OCI-LY7 (cell line): ENCODE results near the gene MACF1.

Experiments
- CTCF ChIP-seq: fragments of 200-600 bp; sonication (generic); conservative IDR thresholded peaks from 2 replicates; pipeline ENCODE4 v1.5.1; 2014; ENCODE audit warnings: mild to moderate bottlenecking, antibody characterized with exemption, low read length, moderate library complexity, mixed read lengths
- EZH2phosphoT487 ChIP-seq: fragments of 200-600 bp; sonication (generic); IDR thresholded peaks from 2 replicates; pipeline ENCODE4 v1.6.1; 2018; ENCODE audit warnings: low read depth, borderline replicate concordance, mild to moderate bottlenecking, mixed run types, antibody characterized with exemption, low read length, moderate library complexity, mixed read lengths

DNA sequence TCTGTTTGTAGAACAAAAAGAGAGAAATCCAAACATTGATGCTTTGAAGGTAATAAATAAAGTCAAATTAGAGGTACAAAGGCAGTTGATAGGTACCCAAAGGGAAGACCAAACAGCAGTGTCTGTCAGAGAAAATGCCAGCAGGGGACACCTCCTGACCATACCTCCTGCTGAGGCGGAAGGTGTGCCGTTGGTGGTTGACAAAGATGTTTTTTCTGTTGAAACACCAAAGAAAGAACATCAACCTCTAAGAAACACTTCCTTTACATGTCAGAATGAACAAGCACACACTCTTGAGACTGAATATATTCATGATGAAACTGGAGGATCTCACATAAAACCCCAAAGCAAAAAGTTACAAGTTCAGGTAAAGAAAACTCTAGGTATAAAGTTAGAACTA lies 128.3 kb downstream of the MACF1 start:
- TF ChIP-seq CTCF = no peak
- no peak for TF ChIP-seq EZH2phosphoT487
